Measurements from ENCODE around the gene LRRC9. TPM values are rescaled to one million over a fixed set of nuclear protein-coding genes. Genes with fewer than 3 reads are reported as not detected.

LRRC9 gene
- total RNA-seq (under 1 TPM in 1 of 2 experiments, not detected in 1; 0.47 TPM), polyA plus RNA-seq (not detected)

- Mint-ChIP-seq H3K27ac (peak within 1 kb of the TSS in 1 of 7 donors; percentile 42), H3K27me3 (peaks cover 32 to 46% of the 10 kb centered on the region in 2 donors), H3K36me3 (peaks cover 0 to 4% of the 10 kb centered on the region in 2 donors), H3K9me3 (peaks cover 0 to 3% (median 0%) of the 10 kb centered on the region in 8 donors), H3K4me3 (peak within 1 kb of the TSS; percentile 62 to 81 (median 76)), H3K4me1 (peaks cover 5 to 15% (median 7%) of the 10 kb centered on the region in 4 donors)
- H3K9me3 ChIP-seq (ENCODE audit: control insufficient read depth in 1 of 2, low read length in 2 of 2), result no peaks in the 10 kb centered on the region
- intact Hi-C loops (cut with micrococcal nuclease), result loop anchor here (2.0 kb wide), 1 partner anchor 793 kb away; no protein-coding TSS in a partner anchor
- H3K27ac ChIP-seq (ENCODE audit: low read depth, low read length), result no peak within 1 kb of the TSS
- DNase-seq, result peak; percentile 9 to 38 (median 23)
- ChIA-PET CTCF (ENCODE audit: partially characterized antibody) (no interaction called here), POLR2A (ENCODE audit: partially characterized antibody) (no interaction called here)
- H3K4me3 ChIP-seq (ENCODE audit: low read length in 2 of 2), result peak within 1 kb of the TSS in 1 of 2 donors; percentile 31
- peaks cover 16% of the 10 kb centered on the region for H3K27me3 ChIP-seq (ENCODE audit: insufficient read depth, low read length)
- peaks cover 9% of the 10 kb centered on the region for H3K4me1 ChIP-seq (ENCODE audit: insufficient read depth, low read length)
- H3K36me3 ChIP-seq (ENCODE audit: insufficient read depth, low read length), result no peaks in the 10 kb centered on the region
These were observed at the start of gene LRRC9 for GRCh38 chr14:59919570-59920377. Gene LRRC9, plus strand, starts transcription at chr14:59920144.

- no peak within 1 kb of the TSS for H3K4me3 ChIP-seq (ENCODE audit: low read length in 2 of 2)
- intact Hi-C loops (cut with micrococcal nuclease), result no loop called here
These were observed 49.4 kb upstream of the LRRC9 start, which contains the start of gene RTN1 for GRCh38 chr14:59870277-59871165. Gene RTN1, minus strand, starts transcription at chr14:59870776. Its CDS starts 146 bp downstream, at chr14:59870630.

GRCh38 chr14:59871166-59871495 lies 48.8 kb upstream of the LRRC9 start:
- H3K4me1 ChIP-seq (ENCODE audit: insufficient read depth, low read length), result peaks cover 7% of the 10 kb centered on the region
- peaks cover 0 to 5% (median 0%) of the 10 kb centered on the region in 8 donors for H3K9me3 Mint-ChIP-seq
- peaks cover 31 to 35% of the 10 kb centered on the region in 2 donors for H3K27me3 Mint-ChIP-seq
- intact Hi-C loops (cut with micrococcal nuclease), result no loop called here
- CTCF ChIA-PET (ENCODE audit: partially characterized antibody), result interaction anchor here (1.1 kb wide), 1 partner anchor 28 kb away, joined by 3 read pairs; no protein-coding TSS in a partner anchor
- H3K4me3 ChIP-seq (ENCODE audit: low read length in 2 of 2), result no peak overlapping the region
- H3K27ac ChIP-seq (ENCODE audit: low read depth, low read length), result no peak overlapping the region
- DNase-seq, result no peak
- H3K36me3 ChIP-seq (ENCODE audit: insufficient read depth, low read length), result no peaks in the 10 kb centered on the region
- peaks cover 11% of the 10 kb centered on the region for H3K27me3 ChIP-seq (ENCODE audit: insufficient read depth, low read length)
- no peaks in the 10 kb centered on the region for H3K9me3 ChIP-seq (ENCODE audit: control insufficient read depth in 1 of 2, low read length in 2 of 2)
- H3K27ac Mint-ChIP-seq, result no peak overlapping the region
- peaks cover 3 to 14% (median 6%) of the 10 kb centered on the region in 4 donors for H3K4me1 Mint-ChIP-seq
- POLR2A ChIA-PET (ENCODE audit: partially characterized antibody), result no interaction called here
- H3K4me3 Mint-ChIP-seq, result peak overlapping the region in 7 of 8 donors; percentile 18 to 84 (median 72)
- no peaks in the 10 kb centered on the region for H3K36me3 Mint-ChIP-seq

More at GRCh38 chr14:59870277-59871165, 49.4 kb upstream of the LRRC9 start, which contains the start of gene RTN1:
- Histone ChIP-seq H3K9me3 (ENCODE audit: control insufficient read depth in 1 of 2, low read length in 2 of 2) (no peaks in the 10 kb centered on the region), H3K27ac (ENCODE audit: low read depth, low read length) (no peak within 1 kb of the TSS), H3K27me3 (ENCODE audit: insufficient read depth, low read length) (peaks cover 11% of the 10 kb centered on the region), H3K4me1 (ENCODE audit: insufficient read depth, low read length) (peaks cover 7% of the 10 kb centered on the region), H3K36me3 (ENCODE audit: insufficient read depth, low read length) (no peaks in the 10 kb centered on the region)
- Mint-ChIP-seq H3K27ac (no peak within 1 kb of the TSS), H3K4me3 (peak within 1 kb of the TSS; percentile 57 to 84 (median 74)), H3K27me3 (peaks cover 33 to 37% of the 10 kb centered on the region in 2 donors), H3K9me3 (peaks cover 0 to 5% (median 0%) of the 10 kb centered on the region in 8 donors), H3K36me3 (no peaks in the 10 kb centered on the region), H3K4me1 (peaks cover 3 to 14% (median 6%) of the 10 kb centered on the region in 4 donors)
- DNase-seq, result no peak
- ChIA-PET CTCF (ENCODE audit: partially characterized antibody) (interaction anchor here (1.1 kb wide), 1 partner anchor 28 kb away, joined by 3 read pairs; no protein-coding TSS in a partner anchor), POLR2A (ENCODE audit: partially characterized antibody) (no interaction called here)

- Histone ChIP-seq H3K27ac (ENCODE audit: low read depth, low read length) (no peak overlapping the region), H3K27me3 (ENCODE audit: insufficient read depth, low read length) (no peaks in the 10 kb centered on the region), H3K4me3 (ENCODE audit: low read length in 2 of 2) (no peak overlapping the region), H3K36me3 (ENCODE audit: insufficient read depth, low read length) (no peaks in the 10 kb centered on the region), H3K9me3 (ENCODE audit: control insufficient read depth in 1 of 2, low read length in 2 of 2) (no peaks in the 10 kb centered on the region), H3K4me1 (ENCODE audit: insufficient read depth, low read length) (no peaks in the 10 kb centered on the region)
- H3K4me1 Mint-ChIP-seq, result no peaks in the 10 kb centered on the region
- peaks cover 0 to 14% (median 6%) of the 10 kb centered on the region in 8 donors for H3K9me3 Mint-ChIP-seq
- ChIA-PET POLR2A (ENCODE audit: partially characterized antibody) (no interaction called here), CTCF (ENCODE audit: partially characterized antibody) (no interaction called here)
- no peak overlapping the region for H3K4me3 Mint-ChIP-seq
- H3K27me3 Mint-ChIP-seq, result peaks cover 14 to 16% of the 10 kb centered on the region in 2 donors
- DNase-seq, result no peak
- no peaks in the 10 kb centered on the region for H3K36me3 Mint-ChIP-seq
- H3K27ac Mint-ChIP-seq, result no peak overlapping the region
- intact Hi-C loops (cut with micrococcal nuclease), result no loop called here
These were observed 37.0 kb upstream of the LRRC9 start for GRCh38 chr14:59882957-59883356.

- H3K4me3 Mint-ChIP-seq, result no peak overlapping the region
- peaks cover 12 to 16% of the 10 kb centered on the region in 2 donors for H3K27me3 Mint-ChIP-seq
- H3K4me1 Mint-ChIP-seq, result no peaks in the 10 kb centered on the region
- H3K9me3 ChIP-seq (ENCODE audit: control insufficient read depth in 1 of 2, low read length in 2 of 2), result no peaks in the 10 kb centered on the region
- POLR2A ChIA-PET (ENCODE audit: partially characterized antibody), result no interaction called here
- no peaks in the 10 kb centered on the region for H3K36me3 ChIP-seq (ENCODE audit: insufficient read depth, low read length)
- H3K36me3 Mint-ChIP-seq, result no peaks in the 10 kb centered on the region
- no peak overlapping the region for H3K27ac Mint-ChIP-seq
- CTCF ChIA-PET (ENCODE audit: partially characterized antibody), result no interaction called here
- H3K4me3 ChIP-seq (ENCODE audit: low read length in 2 of 2), result no peak overlapping the region
- no peak overlapping the region for H3K27ac ChIP-seq (ENCODE audit: low read depth, low read length)
- intact Hi-C loops (cut with micrococcal nuclease), result no loop called here
- peaks cover 0 to 5% (median 0%) of the 10 kb centered on the region in 8 donors for H3K9me3 Mint-ChIP-seq
- H3K27me3 ChIP-seq (ENCODE audit: insufficient read depth, low read length), result no peaks in the 10 kb centered on the region
- DNase-seq, result no peak
- H3K4me1 ChIP-seq (ENCODE audit: insufficient read depth, low read length), result no peaks in the 10 kb centered on the region
These were observed 29.3 kb upstream of the LRRC9 start for GRCh38 chr14:59890676-59891075.

- no peaks in the 10 kb centered on the region for H3K27me3 ChIP-seq (ENCODE audit: insufficient read depth, low read length)
- H3K27ac Mint-ChIP-seq, result no peak overlapping the region
- no peaks in the 10 kb centered on the region for H3K4me1 Mint-ChIP-seq
- no peak overlapping the region for H3K4me3 ChIP-seq (ENCODE audit: low read length in 2 of 2)
- no peaks in the 10 kb centered on the region for H3K36me3 ChIP-seq (ENCODE audit: insufficient read depth, low read length)
- no peak for DNase-seq
- ChIA-PET CTCF (ENCODE audit: partially characterized antibody) (no interaction called here), POLR2A (ENCODE audit: partially characterized antibody) (no interaction called here)
- H3K4me1 ChIP-seq (ENCODE audit: insufficient read depth, low read length), result no peaks in the 10 kb centered on the region
- intact Hi-C loops (cut with micrococcal nuclease), result no loop called here
- H3K9me3 ChIP-seq (ENCODE audit: control insufficient read depth in 1 of 2, low read length in 2 of 2), result no peaks in the 10 kb centered on the region
- no peak overlapping the region for H3K27ac ChIP-seq (ENCODE audit: low read depth, low read length)
- H3K4me3 Mint-ChIP-seq, result no peak overlapping the region
- peaks cover 0 to 2% (median 0%) of the 10 kb centered on the region in 8 donors for H3K9me3 Mint-ChIP-seq
- H3K36me3 Mint-ChIP-seq, result no peaks in the 10 kb centered on the region
- H3K27me3 Mint-ChIP-seq, result peaks cover 5 to 11% of the 10 kb centered on the region in 2 donors
These were observed 24.2 kb upstream of the LRRC9 start for GRCh38 chr14:59895721-59896120.
